ENCODE data around the gene ADAP1.
"Not testable (repeated sequence)": the region's sequence is repeated elsewhere in the genome, so short reads cannot be mapped to it uniquely, and the experiment has no call there.

The ADAP1 gene

DNA sequence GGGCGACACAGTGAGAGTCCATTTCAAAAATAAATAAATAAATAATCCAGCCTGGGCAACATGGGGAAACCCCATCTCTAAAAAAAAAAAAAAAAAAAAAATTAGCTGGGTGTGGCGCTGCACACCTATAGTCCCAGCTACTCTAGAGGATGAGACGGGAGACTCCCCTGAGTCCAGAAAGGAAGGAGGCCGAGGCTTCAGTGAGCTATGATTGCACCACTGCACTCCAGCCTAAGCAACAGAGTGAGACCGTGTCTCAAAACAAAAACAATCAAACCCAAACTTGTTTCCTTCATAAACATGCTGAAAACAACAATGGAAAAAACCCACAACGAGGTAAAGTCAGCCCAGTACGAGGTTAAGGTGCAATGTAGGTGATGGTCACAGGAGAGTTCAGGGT, 19.7 kb upstream of the ADAP1 start:
- DNase-seq, result no peak

- DNase-seq, result no peak
Observed at GRCh38 chr7:973312-973711, 18.8 kb upstream of the ADAP1 start.

DNA sequence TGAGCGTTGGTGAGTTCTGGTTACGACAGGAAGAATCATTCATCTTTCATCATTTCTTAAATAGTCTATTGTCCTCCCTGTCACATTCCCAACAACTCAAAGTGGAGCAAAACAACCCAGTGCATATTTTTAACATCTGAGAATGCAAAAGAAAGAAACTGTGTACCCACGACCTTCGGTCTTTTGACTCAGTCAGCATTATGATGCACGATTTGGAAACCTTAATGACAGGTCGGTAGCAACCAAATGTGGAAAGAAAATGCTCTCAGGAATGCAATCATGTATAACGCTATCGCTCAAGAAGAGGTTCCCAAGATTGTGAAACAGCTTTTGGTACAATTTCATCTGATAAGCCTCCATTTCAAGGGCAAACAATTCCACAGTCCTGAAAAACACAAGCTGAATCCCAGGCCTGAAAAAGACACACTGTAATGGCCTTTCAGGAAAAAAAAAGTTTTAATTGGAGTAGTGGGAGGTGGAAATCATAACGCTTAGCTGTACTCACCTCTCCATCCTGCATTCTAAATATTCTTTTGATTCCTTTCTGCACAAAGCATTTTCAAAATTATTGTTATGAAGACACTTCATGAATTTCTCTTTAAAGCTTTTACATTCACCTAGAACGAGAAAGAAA, 18.3 kb upstream of the ADAP1 start:
- peak; percentile 40 for DNase-seq

DNA sequence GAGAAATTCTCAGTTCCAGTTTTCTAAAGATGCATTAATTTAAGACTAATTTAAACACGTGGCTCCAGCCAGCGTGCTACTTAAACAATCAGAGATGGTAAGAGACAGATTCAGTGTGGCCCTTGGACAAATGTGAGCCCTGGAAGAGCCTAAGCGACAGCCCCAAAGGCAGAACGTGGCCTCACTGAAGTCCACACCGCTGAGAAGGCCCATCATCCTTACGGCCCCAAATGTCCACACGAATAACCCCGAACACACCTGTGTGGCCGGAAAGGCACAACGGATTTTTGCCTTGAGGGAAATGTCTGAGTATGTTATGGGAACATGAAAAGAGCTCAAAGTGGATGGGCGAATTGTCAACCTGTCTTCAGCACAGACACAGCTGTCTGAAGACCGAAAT, 17.6 kb upstream of the ADAP1 start:
- DNase-seq, result no peak

GRCh38 chr7:970744-971143, 16.3 kb upstream of the ADAP1 start:
- DNase-seq, result no peak

- DNase-seq, result no peak
Observed at GRCh38 chr7:969403-969802, 14.9 kb upstream of the ADAP1 start.

DNA sequence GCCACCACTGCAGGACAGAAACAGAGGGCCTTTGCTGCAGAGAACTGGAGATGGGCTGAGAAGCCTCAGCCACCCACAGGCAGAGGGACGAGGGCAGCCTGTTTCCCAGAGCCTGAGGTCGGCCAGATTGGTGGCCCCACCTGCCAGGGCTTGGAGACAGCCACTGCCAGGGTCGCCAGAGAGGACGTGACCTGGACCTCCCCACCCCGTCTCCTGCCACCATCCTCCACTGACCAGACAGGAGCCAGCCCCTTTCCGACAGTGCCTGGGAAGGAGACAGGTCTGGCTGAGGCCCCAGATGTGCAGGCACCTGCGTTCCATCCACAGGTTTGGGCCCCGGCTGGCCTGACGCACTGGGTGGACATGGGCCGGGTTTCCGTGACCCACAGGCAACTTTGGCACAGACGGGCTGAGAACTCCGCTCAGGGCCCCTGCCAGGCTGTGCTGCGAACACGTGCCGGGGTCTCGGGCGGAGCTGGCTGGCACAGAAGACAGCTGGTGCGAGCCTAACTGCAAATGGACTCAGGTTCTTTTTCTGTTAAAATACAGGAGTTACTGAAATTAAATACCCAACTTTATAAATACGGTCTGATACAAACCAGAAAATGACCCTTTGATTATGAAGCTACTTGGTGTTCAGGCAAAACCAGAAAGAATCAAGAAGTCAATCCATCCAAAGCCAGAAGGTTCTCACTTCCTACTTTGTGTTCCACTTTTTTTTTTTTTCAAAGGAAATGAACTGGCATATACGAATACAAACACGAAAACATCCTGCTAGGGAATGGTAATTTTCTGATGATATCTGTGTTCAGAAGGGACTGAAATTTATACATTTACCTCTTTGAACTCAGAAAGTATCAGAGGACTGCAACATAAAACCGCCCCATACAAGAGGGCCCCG, 14.0 kb upstream of the ADAP1 start:
- DNase-seq, result no peak

- DNase-seq, result no peak
Observed at GRCh38 chr7:967361-968082, 13.0 kb upstream of the ADAP1 start.

GRCh38 chr7:966291-967069, 12.0 kb upstream of the ADAP1 start:
- no peak for DNase-seq

DNA sequence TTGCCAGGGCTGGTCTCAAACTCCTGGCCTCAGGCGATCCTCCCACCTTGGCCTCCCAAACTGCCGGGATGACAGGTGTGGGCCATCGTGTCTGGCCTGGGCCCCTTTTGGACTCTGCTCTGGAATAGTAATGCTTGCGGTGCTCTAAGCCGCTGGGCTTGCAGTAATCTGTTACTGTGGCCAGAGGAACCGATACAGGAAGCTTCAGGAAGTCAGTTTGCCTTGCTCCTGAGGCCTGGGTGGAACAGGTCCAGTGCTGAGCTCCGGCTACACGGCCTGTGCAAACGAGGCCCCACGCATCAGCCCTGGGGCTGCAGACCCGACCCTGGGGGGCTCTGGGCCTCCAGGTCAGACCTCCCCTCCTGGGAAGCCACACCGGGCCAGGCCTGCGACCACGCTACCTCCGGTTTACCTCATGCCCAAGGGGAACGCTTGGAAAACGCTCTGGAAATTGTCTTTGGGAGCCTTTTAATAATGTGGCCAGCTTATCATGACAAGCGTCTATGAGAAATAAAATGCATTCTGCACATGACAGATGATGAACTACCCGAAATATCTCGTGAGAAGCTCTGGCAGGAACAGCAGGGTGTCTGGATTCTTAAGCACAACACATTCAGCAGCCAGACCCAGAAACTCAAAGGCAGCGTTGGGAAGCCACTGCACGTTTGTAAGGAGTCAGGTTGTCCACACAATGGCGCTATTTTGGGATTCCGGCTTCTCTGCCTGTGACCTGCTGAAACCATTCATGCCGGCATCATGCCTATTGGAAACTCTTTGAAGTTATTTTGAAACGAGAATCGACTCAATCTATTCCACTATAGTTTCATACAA, 10.1 kb upstream of the ADAP1 start:
- DNase-seq, result peak; percentile 67

- DNase-seq, result no peak
Observed at GRCh38 chr7:963236-964078, 9.0 kb upstream of the ADAP1 start.

GRCh38 chr7:962401-963081, 8.1 kb upstream of the ADAP1 start:
- DNase-seq, result no peak

DNA sequence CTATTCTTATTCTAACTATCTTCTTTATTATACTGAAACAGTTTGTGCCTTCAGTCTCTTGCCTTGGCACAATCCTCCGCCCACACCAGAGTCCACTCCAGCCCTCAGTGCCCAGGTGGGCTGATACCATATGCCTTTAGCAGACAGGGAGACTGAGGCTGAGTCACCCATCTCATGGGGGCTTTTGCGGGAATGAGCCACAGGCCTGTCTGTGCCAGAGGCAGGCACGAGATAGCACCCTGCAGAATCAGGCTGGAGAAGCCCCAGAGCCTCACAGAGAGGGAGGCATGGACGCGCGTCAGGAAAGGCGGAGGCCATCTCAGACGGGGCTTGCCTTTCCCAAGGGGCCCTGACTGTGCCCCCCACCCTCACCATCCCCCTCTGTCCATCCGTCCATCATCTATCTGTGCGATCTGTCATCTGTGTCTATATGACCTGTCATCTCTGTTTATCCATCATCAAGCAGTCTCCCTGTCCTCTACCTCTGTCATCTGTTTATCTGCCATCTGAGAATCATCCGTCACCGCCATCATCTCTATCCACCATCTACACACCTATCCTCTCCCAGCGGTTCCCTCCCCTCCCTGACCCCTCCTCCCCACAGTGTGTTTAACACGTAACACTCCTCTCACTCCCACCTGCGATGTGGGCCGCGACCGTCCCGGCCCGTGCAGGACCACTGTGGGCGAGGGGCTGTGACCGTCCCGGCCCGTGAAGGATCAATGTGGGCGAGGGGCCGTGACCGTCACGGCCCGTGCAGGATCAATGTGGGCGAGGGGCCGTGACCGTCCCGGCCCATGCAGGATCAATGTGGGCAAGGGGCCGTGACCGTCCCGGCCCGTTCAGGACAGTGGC, 7.3 kb upstream of the ADAP1 start:
- no peak for DNase-seq

DNA sequence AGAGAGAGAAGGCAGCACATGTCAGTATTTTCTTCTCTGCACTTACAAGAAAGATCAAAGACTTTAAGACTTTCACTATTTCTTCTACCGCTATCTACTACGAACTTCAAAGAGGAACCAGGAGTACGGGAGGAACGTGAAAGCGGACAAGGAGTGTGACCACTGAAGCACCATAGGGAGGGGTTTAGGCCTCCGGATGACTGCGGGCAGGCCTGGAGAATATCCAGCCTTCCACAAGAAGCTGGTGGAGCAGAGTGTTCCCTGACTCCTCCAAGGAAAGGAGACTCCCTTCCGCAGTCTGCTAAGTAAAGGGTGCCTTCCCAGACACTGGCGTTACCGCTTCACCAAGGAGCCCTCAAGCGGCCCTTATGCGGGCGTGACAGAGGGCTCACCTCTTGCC, 6.5 kb upstream of the ADAP1 start:
- DNase-seq, result not testable (repeated sequence)

GRCh38 chr7:960269-960871, 5.9 kb upstream of the ADAP1 start:
- no peak for DNase-seq

- not testable (repeated sequence) for DNase-seq
Observed at GRCh38 chr7:959740-960139, 5.3 kb upstream of the ADAP1 start.

- no peak for DNase-seq
Observed at GRCh38 chr7:959271-959670, 4.8 kb upstream of the ADAP1 start.

GRCh38 chr7:958221-959200, 4.0 kb upstream of the ADAP1 start:
- no peak for DNase-seq
